Neural progenitor cell (in vitro differentiated cells): Measurements from ENCODE around the gene BCHE.

Experiments
- CTCF ChIP-seq: fragments of 200-600 bp; sonication (generic); IDR thresholded peaks from 2 replicates; pipeline ENCODE4 v1.5.1; 2017; ENCODE audit warnings: antibody characterized with exemption, mild to moderate bottlenecking
- EZH2phosphoT487 ChIP-seq: fragments of 200-600 bp; sonication (generic); IDR thresholded peaks from 2 replicates; pipeline ENCODE4 v1.6.1; 2017; ENCODE audit warnings: antibody characterized with exemption

- TF ChIP-seq CTCF, result no peak
- TF ChIP-seq EZH2phosphoT487, result no peak
Observed at GRCh38 chr3:165749241-165749640, 88.0 kb downstream of the BCHE start.
